MM.1S (cell line): ENCODE data around the gene GARS1.

Source experiments
- DNase-seq: peaks from one replicate; pipeline ENCODE4 v3.0.0-alpha.2; 2015
- H2AFZ ChIP-seq: fragments of 300-600 bp; sonication (generic); 2 replicates; pipeline ENCODE4 v1.6.0; 2016; ENCODE audit warnings: antibody characterized with exemption, low read length
- H3F3A ChIP-seq: fragments of 300-600 bp; sonication (generic); 2 replicates; pipeline ENCODE4 v1.6.1; 2016; ENCODE audit warnings: mild to moderate bottlenecking, antibody characterized with exemption, low read length, moderate library complexity, mixed read lengths; ENCODE audit not compliant: insufficient read depth
- H3K27ac ChIP-seq: fragments of 300-600 bp; sonication (generic); 2 replicates; pipeline ENCODE4 v1.5.1; 2016; ENCODE audit warnings: mild to moderate bottlenecking, low read length
- H3K27me3 ChIP-seq: fragments of 300-600 bp; sonication (generic); replicated peaks from 2 replicates; pipeline ENCODE4 v1.6.0; 2016; ENCODE audit warnings: low read length; ENCODE audit not compliant: insufficient read depth
- H3K36me3 ChIP-seq: fragments of 300-600 bp; sonication (generic); replicated peaks from 2 replicates; pipeline ENCODE4 v1.6.1; 2016; ENCODE audit warnings: mild to moderate bottlenecking, low read length, mixed read lengths; ENCODE audit not compliant: insufficient read depth
- H3K4me1 ChIP-seq: fragments of 300-600 bp; sonication (generic); 2 replicates; pipeline ENCODE4 v1.6.1; 2016; ENCODE audit warnings: low read length, mixed read lengths
- H3K4me2 ChIP-seq: fragments of 300-600 bp; sonication (generic); 2 replicates; pipeline ENCODE4 v1.6.0; 2016; ENCODE audit warnings: low read depth, low read length
- H3K4me3 ChIP-seq: fragments of 300-600 bp; sonication (generic); 2 replicates; pipeline ENCODE4 v1.5.1; 2016; ENCODE audit warnings: low read length, mixed read lengths
- H3K79me2 ChIP-seq: fragments of 300-600 bp; sonication (generic); 2 replicates; pipeline ENCODE4 v1.6.1; 2016; ENCODE audit warnings: mixed run types, low read length, mixed read lengths
- H3K9ac ChIP-seq: fragments of 300-600 bp; sonication (generic); 2 replicates; pipeline ENCODE4 v1.6.1; 2016; ENCODE audit warnings: low read length, mixed read lengths
- H3K9me2 ChIP-seq: fragments of 300-600 bp; sonication (generic); replicated peaks from 2 replicates; pipeline ENCODE4 v1.6.1; 2016; ENCODE audit warnings: mild to moderate bottlenecking, low read length, mixed read lengths; ENCODE audit not compliant: insufficient read depth
- H3K9me3 ChIP-seq: fragments of 300-600 bp; sonication (generic); replicated peaks from 2 replicates; pipeline ENCODE4 v1.6.1; 2016; ENCODE audit warnings: mild to moderate bottlenecking, low read length, mixed read lengths; ENCODE audit not compliant: insufficient read depth
- H4K20me1 ChIP-seq: fragments of 300-600 bp; sonication (generic); 2 replicates; pipeline ENCODE4 v1.6.1; 2016; ENCODE audit warnings: mild to moderate bottlenecking, low read length, moderate library complexity, mixed read lengths; ENCODE audit not compliant: insufficient read depth
- CTCF ChIP-seq: fragments of 300-600 bp; sonication (generic); IDR thresholded peaks from 2 replicates; pipeline ENCODE4 v1.5.1; 2016; ENCODE audit warnings: antibody characterized with exemption, low read length, mixed read lengths
- EZH2 ChIP-seq: fragments of 300-600 bp; sonication (generic); optimal IDR thresholded peaks from 2 replicates; pipeline ENCODE3; 2017; ENCODE audit warnings: low read depth, mild to moderate bottlenecking, antibody characterized with exemption, low read length, mixed read lengths
- EZH2phosphoT487 ChIP-seq: fragments of 300-600 bp; sonication (generic); IDR thresholded peaks from 2 replicates; pipeline ENCODE4 v1.6.1; 2018; ENCODE audit warnings: antibody characterized with exemption, low read length

GARS1 gene

GRCh38 chr7:30660331-30661255, 65.9 kb downstream of the GARS1 start:
- Histone ChIP-seq H2AFZ (no peak overlapping the region), H3K4me3 (no peak overlapping the region), H3K27me3 (no peaks in the 10 kb centered on the region), H3K4me1 (no peaks in the 10 kb centered on the region), H3K9me2 (no peaks in the 10 kb centered on the region), H3F3A (no peaks in the 10 kb centered on the region), H4K20me1 (no peaks in the 10 kb centered on the region), H3K4me2 (no peak overlapping the region), H3K79me2 (no peaks in the 10 kb centered on the region), H3K9ac (no peak overlapping the region), H3K9me3 (no peaks in the 10 kb centered on the region), H3K36me3 (no peaks in the 10 kb centered on the region), H3K27ac (no peak overlapping the region)
- TF ChIP-seq CTCF (no peak), EZH2phosphoT487 (no peak), EZH2 (no peak)
- DNase-seq = no peak

DNA sequence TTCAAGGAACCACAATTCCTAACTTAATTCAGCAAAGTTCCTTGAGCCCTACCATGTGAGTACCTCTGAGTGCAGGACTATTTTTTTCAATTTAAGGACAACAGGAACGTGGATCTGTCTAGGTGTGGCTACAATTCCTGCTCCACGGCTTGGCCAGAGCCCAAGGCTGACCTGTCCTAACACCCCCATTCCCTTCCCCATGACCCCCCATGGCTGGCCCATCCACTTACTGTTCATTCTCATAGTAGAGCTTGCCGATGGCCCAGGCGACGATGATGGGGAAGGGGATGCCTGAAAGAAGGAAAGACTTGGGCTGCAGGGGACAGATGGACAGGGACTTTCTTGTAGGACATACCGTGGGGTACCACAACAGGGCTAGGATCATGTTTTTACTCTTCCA, 67.2 kb downstream of the GARS1 start:
- no peaks in the 10 kb centered on the region for H3F3A ChIP-seq
- no peaks in the 10 kb centered on the region for H4K20me1 ChIP-seq
- H3K79me2 ChIP-seq = no peaks in the 10 kb centered on the region
- no peaks in the 10 kb centered on the region for H3K9me2 ChIP-seq
- H3K27me3 ChIP-seq = no peaks in the 10 kb centered on the region
- H3K4me1 ChIP-seq = no peaks in the 10 kb centered on the region
- H3K4me3 ChIP-seq = no peak overlapping the region
- no peak overlapping the region for H3K27ac ChIP-seq
- no peak overlapping the region for H3K9ac ChIP-seq
- TF ChIP-seq EZH2 (no peak), EZH2phosphoT487 (no peak), CTCF (no peak)
- H2AFZ ChIP-seq = no peak overlapping the region
- H3K9me3 ChIP-seq = no peaks in the 10 kb centered on the region
- H3K4me2 ChIP-seq = no peak overlapping the region
- DNase-seq = no peak
- H3K36me3 ChIP-seq = no peaks in the 10 kb centered on the region

DNA sequence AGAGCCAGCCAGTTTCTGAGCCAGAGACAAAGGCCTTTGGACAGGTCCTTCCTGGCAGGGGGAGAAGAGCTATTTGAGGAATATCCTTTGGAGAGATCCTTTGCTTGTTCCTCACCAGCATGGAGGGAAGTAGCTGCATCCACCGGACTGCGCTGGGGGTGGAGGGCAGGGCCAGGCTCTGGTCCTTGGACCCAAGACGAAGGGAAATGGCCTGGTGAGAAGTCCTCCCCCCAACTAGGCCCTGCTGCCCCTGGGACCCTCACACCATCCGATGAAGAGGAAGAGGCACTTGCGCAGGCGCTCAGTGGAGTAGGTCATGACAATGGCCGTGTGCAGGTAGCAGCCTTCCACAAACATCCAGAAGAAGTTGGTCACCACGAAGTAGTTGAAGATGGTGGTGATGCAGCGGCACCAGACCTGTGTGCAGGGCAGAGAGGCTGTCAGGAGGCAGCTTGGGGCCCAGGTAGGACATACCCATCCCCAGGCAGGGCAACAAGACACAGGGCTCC, 67.8 kb downstream of the GARS1 start:
- H3K4me1 ChIP-seq = no peaks in the 10 kb centered on the region
- H3K27ac ChIP-seq = no peak overlapping the region
- H3K27me3 ChIP-seq = no peaks in the 10 kb centered on the region
- H3K9me3 ChIP-seq = no peaks in the 10 kb centered on the region
- no peak overlapping the region for H3K4me3 ChIP-seq
- H3K9me2 ChIP-seq = no peaks in the 10 kb centered on the region
- TF ChIP-seq EZH2phosphoT487 (no peak), CTCF (no peak), EZH2 (no peak)
- H3K36me3 ChIP-seq = no peaks in the 10 kb centered on the region
- no peaks in the 10 kb centered on the region for H3K79me2 ChIP-seq
- H4K20me1 ChIP-seq = no peaks in the 10 kb centered on the region
- no peak overlapping the region for H3K4me2 ChIP-seq
- no peak overlapping the region for H3K9ac ChIP-seq
- H2AFZ ChIP-seq = no peak overlapping the region
- DNase-seq = no peak
- H3F3A ChIP-seq = no peaks in the 10 kb centered on the region
